Ishikawa (cell line): ENCODE measurements around the gene RBM39.

Experiments
- CEBPB ChIP-seq: IDR thresholded peaks from 2 replicates; pipeline ENCODE4 v1.6.1; 2012
- CREB1 ChIP-seq: IDR thresholded peaks from 2 replicates; pipeline ENCODE4 v1.6.1; 2012; ENCODE audit warnings: low read depth
- EGR1 ChIP-seq: IDR thresholded peaks from 2 replicates; pipeline ENCODE4 v1.6.1; 2012
- EP300 ChIP-seq: IDR thresholded peaks from 2 replicates; pipeline ENCODE4 v1.6.1; 2012; ENCODE audit warnings: borderline replicate concordance
- FOXM1 ChIP-seq: IDR thresholded peaks from 2 replicates; pipeline ENCODE4 v1.6.1; 2012; ENCODE audit warnings: low read depth, borderline replicate concordance
- MAX ChIP-seq: IDR thresholded peaks from 2 replicates; pipeline ENCODE4 v1.6.1; 2012
- NFIC ChIP-seq: IDR thresholded peaks from 2 replicates; pipeline ENCODE4 v1.6.1; 2012
- RAD21 ChIP-seq: IDR thresholded peaks from 2 replicates; pipeline ENCODE4 v1.6.1; 2012; ENCODE audit warnings: low read depth
- REST ChIP-seq: IDR thresholded peaks from 2 replicates; pipeline ENCODE4 v1.6.1; 2012; ENCODE audit warnings: low read depth, mild to moderate bottlenecking
- TAF1 ChIP-seq: IDR thresholded peaks from 2 replicates; pipeline ENCODE4 v1.6.1; 2012; ENCODE audit warnings: low read depth, mild to moderate bottlenecking
- TCF12 ChIP-seq: IDR thresholded peaks from 2 replicates; pipeline ENCODE4 v1.6.1; 2012; ENCODE audit warnings: low read depth
- TEAD4 ChIP-seq: IDR thresholded peaks from 2 replicates; pipeline ENCODE4 v1.6.1; 2012
- USF1 ChIP-seq: IDR thresholded peaks from 2 replicates; pipeline ENCODE4 v1.6.1; 2012
- YY1 ChIP-seq: IDR thresholded peaks from 2 replicates; pipeline ENCODE4 v1.6.1; 2012; ENCODE audit warnings: low read depth
- ZBTB7A ChIP-seq: IDR thresholded peaks from 2 replicates; pipeline ENCODE4 v1.6.1; 2012; ENCODE audit warnings: low read depth

The RBM39 gene

GRCh38 chr20:35674921-35675320 lies 67.1 kb downstream of the RBM39 start:
- TF ChIP-seq CREB1 (no peak), NFIC (no peak), EGR1 (no peak), TAF1 (no peak), RAD21 (no peak), YY1 (no peak), USF1 (no peak), ZBTB7A (no peak), FOXM1 (no peak), CEBPB (no peak)

GRCh38 chr20:35673884-35674283 lies 68.2 kb downstream of the RBM39 start:
- no peak for TF ChIP-seq TAF1
- no peak for TF ChIP-seq NFIC
- no peak for TF ChIP-seq YY1
- TF ChIP-seq RAD21 = no peak
- no peak for TF ChIP-seq REST
- TF ChIP-seq CREB1 = no peak
- no peak for TF ChIP-seq FOXM1
- TF ChIP-seq USF1 = no peak
- TF ChIP-seq CEBPB = no peak
- TF ChIP-seq MAX = no peak
- TF ChIP-seq ZBTB7A = no peak
- TF ChIP-seq TCF12 = no peak
- no peak for TF ChIP-seq TEAD4
- TF ChIP-seq EP300 = no peak
- TF ChIP-seq EGR1 = no peak

- TF ChIP-seq MAX = no peak
- no peak for TF ChIP-seq FOXM1
- no peak for TF ChIP-seq EP300
- TF ChIP-seq EGR1 = no peak
- no peak for TF ChIP-seq CEBPB
- TF ChIP-seq NFIC = no peak
- TF ChIP-seq ZBTB7A = no peak
Measured at GRCh38 chr20:35669681-35670080, 72.4 kb downstream of the RBM39 start.

GRCh38 chr20:35669221-35669620 lies 72.8 kb downstream of the RBM39 start:
- TF ChIP-seq TEAD4 (no peak), NFIC (no peak), EP300 (no peak), FOXM1 (no peak), TAF1 (no peak), EGR1 (no peak), CEBPB (no peak), YY1 (no peak), CREB1 (no peak), MAX (no peak), REST (no peak), RAD21 (no peak), TCF12 (no peak), ZBTB7A (no peak), USF1 (no peak)

- TF ChIP-seq EGR1 (no peak), TCF12 (no peak), REST (no peak), NFIC (no peak), ZBTB7A (no peak)
Measured at GRCh38 chr20:35665949-35666288, 76.1 kb downstream of the RBM39 start.
